Heart left ventricle (tissue), 16 donors: ENCODE measurements around the gene CHD2. TPM values are rescaled to one million over a fixed set of nuclear protein-coding genes. Genes with fewer than 3 reads are reported as not detected.

ENCODE experiments used
- ATAC-seq, 4 donors: fragments of 200-7000 bp; cut with Tn5 transposase; one replicate each; pipeline ENCODE4 v1.9.1; 2020 to 2022; ENCODE audit warnings: moderate library complexity in 4 of 4, mild to moderate bottlenecking in 3 of 4, moderate number of reproducible peaks in 1 of 4
- DNase-seq, 5 donors: peaks; one replicate each; pipeline ENCODE4 v3.0.0-alpha.2; 2020
- H3K27ac ChIP-seq, 12 donors: fragments of 200-600 bp; sonication (generic) in 4 of 12; one replicate each; pipeline versions ENCODE4 v1.5.0 to v1.8.0; 2016 to 2022; ENCODE audit warnings: mild to moderate bottlenecking in 2 of 12
- H3K27me3 ChIP-seq, 9 donors: fragments of 200-600 bp; sonication (generic) in 2 of 9; one replicate each; pipeline versions ENCODE4 v1.5.1 to v1.8.0; 2016 to 2022; ENCODE audit warnings: mild to moderate bottlenecking in 3 of 9
- H3K36me3 ChIP-seq, 9 donors: fragments of 200-600 bp; sonication (generic) in 2 of 9; one replicate each; pipeline versions ENCODE4 v1.5.0 to v1.8.0; 2018 to 2022; ENCODE audit warnings: mild to moderate bottlenecking in 2 of 9
- H3K4me1 ChIP-seq, 12 donors: fragments of 200-600 bp; sonication (generic) in 4 of 12; one replicate each; pipeline versions ENCODE4 v1.5.0 to v1.8.0; 2016 to 2022; ENCODE audit warnings: mild to moderate bottlenecking in 3 of 12
- H3K4me3 ChIP-seq, 12 donors: fragments of 200-600 bp; sonication (generic) in 4 of 12; one replicate each; pipeline versions ENCODE4 v1.5.0 to v1.8.0; 2017 to 2022; ENCODE audit warnings: mild to moderate bottlenecking in 9 of 12, moderate library complexity in 4 of 12
- H3K9me3 ChIP-seq, 12 donors: fragments of 200-600 bp; sonication (generic) in 4 of 12; one replicate each; pipeline versions ENCODE4 v1.5.0 to v1.8.0; 2016 to 2022; ENCODE audit warnings: mild to moderate bottlenecking in 1 of 12
- CTCF ChIP-seq, 12 donors: fragments of 200-600 bp; sonication (generic) in 4 of 12; IDR thresholded peaks; one replicate each; pipeline versions ENCODE4 v1.5.0 to v1.8.0; 2018 to 2022; ENCODE audit warnings: antibody characterized with exemption in 12 of 12, mild to moderate bottlenecking in 5 of 12
- POLR2A ChIP-seq, 2 donors: fragments of 450-650 bp; IDR thresholded peaks; one replicate each; pipeline ENCODE4 v1.6.1; 2017; ENCODE audit warnings: antibody characterized with exemption in 2 of 2, mild to moderate bottlenecking in 2 of 2, moderate library complexity in 2 of 2
- WGBS, 4 donors: extraction: QIAGEN DNeasy Blood & Tissue Kit in 2 of 4; methylation state at CpG; one replicate each; pipeline versions ENCODE4 v1.1.5 to v1.1.7; 2013 to 2018; 5-methylcytosine and 5-hydroxymethylcytosine counted together
- intact Hi-C, 10 donors: fragments of 100-400 bp; cut with DNase I; formaldehyde crosslinking; loops; one replicate each; pipeline versions ENCODE4 v1.11.1 to v1.14.2; 2022
- polyA plus RNA-seq, 2 donors: library from polyadenylated mRNA; stranded (reverse); fragments of 200-250 nt; gene quantifications; one replicate each; pipeline ENCODE4 v1.2.3, GENCODE V29; 2013
- total RNA-seq, 9 donors: library from RNA; depleted of rRNA in 2 of 9; stranded (reverse); fragments of >200 nt in 2 of 9; fragmentation: NEBNext Ultra II Directional in 3 of 9; extraction: Animal tissue kit (Norgen Biotek cat#: 25700) in 3 of 9; gene quantifications; one replicate each; pipeline versions ENCODE4 v1.1.0 to v1.2.4, GENCODE V29; 2016 to 2023
- donor health status: ischemic (EF 13 %, LVEDD 7.1; RV severe dilation, severe dysfunction).
- donor health status: healthy with polysubstance abuse.
- donor health status: DM: no; HTN: yes; CAD: no.
- donor health status: DM: no; HTN: no; CAD: no.
- donor health status: ischemic (EF 25% LVEDD 6.9; RV normal size, moderate dysfunction).
- donor health status: ischemic (EF 25% LVEDD 5.7; RV mildly dilated, moderate dysfunction).
- donor health status: healthy.
- donor health status: DM: yes; HTN: yes; CAD: no.
- donor health status: ischemic (EF 35%, LVEDD 5.7; RV mildly dilated, moderate dysfunction).
- donor health status: nonischemic (EF 11% LVEDD 7.7; RV severe dilation, severe dysfunction).
- donor health status: DM: yes; HTN: yes; CAD: no.
- donor health status: PGD.
- donor health status: ischemic (EF 29% LVEDD 5.4; RV normal size, mild dysfunction).
- donor health status: nonischemic (EF 23%, LVEDD 6.1; RV moderate dilation, normal function).

Gene CHD2
- total and polyA plus RNA-seq, 11 donors, result 23.1 to 76.8 (median 41.6) TPM

- Histone ChIP-seq H3K4me3 (no peak overlapping the region), H3K4me1 (peaks cover 0 to 30% (median 15%) of the 10 kb centered on the region in 12 donors), H3K27me3 (no peaks in the 10 kb centered on the region), H3K9me3 (no peaks in the 10 kb centered on the region), H3K36me3 (no peaks in the 10 kb centered on the region), H3K27ac (peak overlapping the region in 6 of 12 donors; percentile 14 to 72 (median 42))
- TF ChIP-seq CTCF (IDR thresholded peaks at IDR 0.05), result no peak
- no peak for TF ChIP-seq POLR2A (IDR thresholded peaks at IDR 0.05)
- ATAC-seq, result no peak
- WGBS, 4 donors, result 75 to 85% (median 80%) methylated on average over 2 of the region's 2 CpGs
- intact Hi-C loops, result loop anchor here in 3 of 10 donors (1.0 to 5.0 kb wide), 3 partner anchors 35 to 43 kb away; no protein-coding TSS in a partner anchor
- DNase-seq, result no peak
Observed at GRCh38 chr15:92877416-92877815, 22.7 kb upstream of the CHD2 start.

GRCh38 chr15:92878593-92879053 lies 21.5 kb upstream of the CHD2 start:
- peak overlapping the region in 11 of 12 donors; percentile 5 to 78 (median 58) for H3K27ac ChIP-seq
- no peaks in the 10 kb centered on the region for H3K27me3 ChIP-seq
- TF ChIP-seq CTCF (IDR thresholded peaks at IDR 0.05), result no peak
- no peak for TF ChIP-seq POLR2A (IDR thresholded peaks at IDR 0.05)
- DNase-seq, result no peak
- ATAC-seq, result no peak
- H3K9me3 ChIP-seq, result no peaks in the 10 kb centered on the region
- H3K4me3 ChIP-seq, result no peak overlapping the region
- intact Hi-C loops, result loop anchor here in 2 of 10 donors (5.0 kb wide), 2 partner anchors 36 to 41 kb away; no protein-coding TSS in a partner anchor
- H3K36me3 ChIP-seq, result no peaks in the 10 kb centered on the region
- WGBS, 4 donors, result 43 to 58% (median 52%) methylated on average over 5 of the region's 5 CpGs
- peaks cover 0 to 30% (median 15%) of the 10 kb centered on the region in 12 donors for H3K4me1 ChIP-seq

- Histone ChIP-seq H3K4me1 (peaks cover 0 to 30% (median 16%) of the 10 kb centered on the region in 12 donors), H3K4me3 (no peak overlapping the region)
Observed at GRCh38 chr15:92879949-92880725, 20.0 kb upstream of the CHD2 start.

More at GRCh38 chr15:92879949-92880725, 20.0 kb upstream of the CHD2 start:
- ATAC-seq (no peak), DNase-seq (no peak)
- TF ChIP-seq CTCF (IDR thresholded peaks at IDR 0.05), result no peak
- TF ChIP-seq POLR2A (IDR thresholded peaks at IDR 0.05), result no peak
- 89 to 94% (median 93%) methylated on average over 7 of the region's 7 CpGs for WGBS, 4 donors
- Histone ChIP-seq H3K27ac (peak overlapping the region in 9 of 12 donors; percentile 74 to 100 (median 93)), H3K9me3 (no peaks in the 10 kb centered on the region), H3K27me3 (no peaks in the 10 kb centered on the region), H3K36me3 (no peaks in the 10 kb centered on the region)
- intact Hi-C loops, result loop anchor here in 7 of 10 donors (2.0 to 5.0 kb wide), 7 partner anchors 37 to 68 kb away; no protein-coding TSS in a partner anchor
